ENCODE measurements around the gene MAGI2.

The MAGI2 gene

DNA sequence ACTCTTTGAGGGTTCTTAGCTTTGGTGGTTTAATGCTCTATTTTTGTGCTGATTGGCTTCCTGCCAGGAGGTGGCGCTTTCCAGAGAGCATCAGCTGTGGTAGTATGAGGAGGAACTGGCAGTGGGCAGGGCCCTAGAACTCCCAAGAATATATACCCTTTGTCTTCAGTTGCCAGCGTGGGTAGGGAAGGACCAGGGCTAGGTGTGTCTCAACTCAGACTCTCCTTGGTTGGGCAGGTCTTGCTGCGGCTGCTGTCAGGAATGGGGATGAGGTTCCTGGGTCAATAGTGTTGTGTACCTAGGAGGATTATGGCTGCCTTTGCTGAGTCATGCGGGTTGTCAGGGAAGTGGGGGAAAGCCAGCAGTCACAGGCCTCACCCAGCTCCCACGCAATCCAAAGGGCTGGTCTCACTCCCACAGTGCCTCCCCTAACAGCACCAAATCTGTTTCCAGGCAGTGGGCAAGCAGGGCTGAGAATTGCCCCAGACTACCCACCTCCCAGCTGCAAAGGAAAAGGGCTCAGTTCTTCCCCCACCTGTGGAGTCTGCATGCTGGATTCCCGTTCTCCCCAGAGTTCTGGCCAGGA is 1463.4 kb downstream of the MAGI2 start:
- Histone ChIP-seq H3K27ac (no peak overlapping the region), H3K9me3 (no peaks in the 10 kb centered on the region), H3K4me1 (ENCODE audit: control insufficient read depth in 1 of 2, insufficient read depth in 1 of 2, low read depth in 1 of 2, low read length in 1 of 2) (no peaks in the 10 kb centered on the region), H3K4me3 (ENCODE audit: low read depth in 1 of 2, low read length in 1 of 2) (no peak overlapping the region), H3K36me3 (no peaks in the 10 kb centered on the region), H3K27me3 (no peaks in the 10 kb centered on the region)
- TF ChIP-seq, protein P1, sequence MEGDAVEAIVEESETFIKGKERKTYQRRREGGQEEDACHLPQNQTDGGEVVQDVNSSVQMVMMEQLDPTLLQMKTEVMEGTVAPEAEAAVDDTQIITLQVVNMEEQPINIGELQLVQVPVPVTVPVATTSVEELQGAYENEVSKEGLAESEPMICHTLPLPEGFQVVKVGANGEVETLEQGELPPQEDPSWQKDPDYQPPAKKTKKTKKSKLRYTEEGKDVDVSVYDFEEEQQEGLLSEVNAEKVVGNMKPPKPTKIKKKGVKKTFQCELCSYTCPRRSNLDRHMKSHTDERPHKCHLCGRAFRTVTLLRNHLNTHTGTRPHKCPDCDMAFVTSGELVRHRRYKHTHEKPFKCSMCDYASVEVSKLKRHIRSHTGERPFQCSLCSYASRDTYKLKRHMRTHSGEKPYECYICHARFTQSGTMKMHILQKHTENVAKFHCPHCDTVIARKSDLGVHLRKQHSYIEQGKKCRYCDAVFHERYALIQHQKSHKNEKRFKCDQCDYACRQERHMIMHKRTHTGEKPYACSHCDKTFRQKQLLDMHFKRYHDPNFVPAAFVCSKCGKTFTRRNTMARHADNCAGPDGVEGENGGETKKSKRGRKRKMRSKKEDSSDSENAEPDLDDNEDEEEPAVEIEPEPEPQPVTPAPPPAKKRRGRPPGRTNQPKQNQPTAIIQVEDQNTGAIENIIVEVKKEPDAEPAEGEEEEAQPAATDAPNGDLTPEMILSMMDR (IDR thresholded peaks at IDR 0.05), result no peak

DNA sequence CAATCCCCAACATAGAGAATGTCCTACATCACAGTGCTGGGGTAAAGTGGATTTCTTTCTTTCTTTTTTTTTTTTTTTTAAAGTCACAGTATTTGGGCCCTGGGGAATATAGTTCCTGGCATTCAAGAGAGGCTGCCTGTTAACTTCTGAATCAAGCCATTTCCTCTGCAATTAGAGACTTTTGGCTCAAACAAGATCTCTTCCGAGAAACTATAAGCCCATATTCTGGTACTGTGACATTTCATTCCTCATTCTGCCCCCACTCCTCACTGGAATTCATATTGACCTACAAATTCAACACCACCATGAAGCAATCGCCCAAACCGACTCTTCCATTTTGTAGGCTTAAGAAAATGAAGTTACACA is 1467.5 kb downstream of the MAGI2 start:
- Histone ChIP-seq H3K4me3 (ENCODE audit: low read depth in 1 of 2, low read length in 1 of 2) (no peak overlapping the region), H3K9me3 (no peaks in the 10 kb centered on the region), H3K4me1 (ENCODE audit: control insufficient read depth in 1 of 2, insufficient read depth in 1 of 2, low read depth in 1 of 2, low read length in 1 of 2) (no peaks in the 10 kb centered on the region), H3K27ac (no peak overlapping the region), H3K27me3 (no peaks in the 10 kb centered on the region), H3K36me3 (no peaks in the 10 kb centered on the region)
- TF ChIP-seq, protein P1 (IDR thresholded peaks at IDR 0.05), result no peak

DNA sequence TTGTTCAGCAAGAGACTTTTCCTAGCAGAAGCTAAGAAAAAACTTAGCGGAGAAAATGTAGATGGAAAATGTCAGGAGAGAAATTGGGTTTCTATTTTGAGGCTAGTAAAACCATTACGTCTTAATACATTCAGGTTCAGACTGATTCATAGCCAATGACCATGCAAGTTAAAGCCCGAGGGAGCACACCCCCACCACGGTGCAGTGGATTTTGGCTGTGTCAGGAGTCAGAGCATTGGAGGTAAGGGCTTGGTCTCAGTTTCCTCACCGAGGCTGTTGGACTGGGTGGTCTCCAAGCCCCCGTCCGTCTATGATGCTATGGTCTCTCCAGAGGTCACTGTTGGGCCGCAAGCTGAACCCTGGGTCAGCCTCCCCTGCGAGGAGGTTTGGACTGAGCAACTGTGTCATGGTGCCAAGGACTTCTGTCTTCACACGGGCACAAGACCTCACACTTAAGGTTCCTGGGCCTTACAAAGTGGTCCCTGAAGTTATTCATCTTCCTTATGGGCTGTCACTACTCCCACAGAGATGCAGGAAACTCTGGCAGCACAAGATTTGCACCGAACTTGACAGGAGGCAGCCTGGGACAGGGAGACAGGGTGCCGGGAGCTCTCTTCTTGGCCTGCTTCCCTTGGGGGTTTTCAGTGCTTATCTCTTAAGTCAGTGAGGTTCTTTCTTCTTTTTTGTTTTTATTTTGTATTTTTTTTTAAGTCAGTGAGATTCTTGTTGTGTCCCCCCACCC is 1468.1 kb downstream of the MAGI2 start:
- Histone ChIP-seq H3K36me3 (no peaks in the 10 kb centered on the region), H3K4me1 (ENCODE audit: control insufficient read depth in 1 of 2, insufficient read depth in 1 of 2, low read depth in 1 of 2, low read length in 1 of 2) (no peaks in the 10 kb centered on the region), H3K27ac (no peak overlapping the region), H3K4me3 (ENCODE audit: low read depth in 1 of 2, low read length in 1 of 2) (no peak overlapping the region), H3K9me3 (no peaks in the 10 kb centered on the region), H3K27me3 (no peaks in the 10 kb centered on the region)
- TF ChIP-seq, protein P1 (IDR thresholded peaks at IDR 0.05), result no peak

DNA sequence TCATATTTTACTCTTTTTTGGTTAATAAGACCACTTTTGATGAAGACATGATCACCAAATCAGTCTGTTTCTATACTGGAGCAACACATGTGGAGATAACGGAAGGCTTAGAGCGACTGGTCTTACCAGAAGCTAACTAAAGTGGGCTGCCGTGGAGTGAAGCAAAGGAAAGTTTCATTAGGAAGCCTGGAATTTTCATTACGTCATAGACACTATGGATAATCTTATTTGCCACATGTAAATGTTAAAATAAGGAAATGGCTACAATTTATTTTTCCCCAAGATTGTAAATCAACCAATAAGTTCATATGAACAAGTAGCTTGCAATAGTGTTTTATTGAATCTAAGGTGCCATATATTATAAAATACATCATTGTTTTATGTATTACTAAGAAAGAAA is 1469.5 kb downstream of the MAGI2 start:
- no peaks in the 10 kb centered on the region for H3K27me3 ChIP-seq
- no peaks in the 10 kb centered on the region for H3K4me1 ChIP-seq (ENCODE audit: control insufficient read depth in 1 of 2, insufficient read depth in 1 of 2, low read depth in 1 of 2, low read length in 1 of 2)
- no peaks in the 10 kb centered on the region for H3K9me3 ChIP-seq
- no peaks in the 10 kb centered on the region for H3K36me3 ChIP-seq
- TF ChIP-seq, protein P1 (IDR thresholded peaks at IDR 0.05), result no peak
- no peak overlapping the region for H3K4me3 ChIP-seq (ENCODE audit: low read depth in 1 of 2, low read length in 1 of 2)
- no peak overlapping the region for H3K27ac ChIP-seq

DNA sequence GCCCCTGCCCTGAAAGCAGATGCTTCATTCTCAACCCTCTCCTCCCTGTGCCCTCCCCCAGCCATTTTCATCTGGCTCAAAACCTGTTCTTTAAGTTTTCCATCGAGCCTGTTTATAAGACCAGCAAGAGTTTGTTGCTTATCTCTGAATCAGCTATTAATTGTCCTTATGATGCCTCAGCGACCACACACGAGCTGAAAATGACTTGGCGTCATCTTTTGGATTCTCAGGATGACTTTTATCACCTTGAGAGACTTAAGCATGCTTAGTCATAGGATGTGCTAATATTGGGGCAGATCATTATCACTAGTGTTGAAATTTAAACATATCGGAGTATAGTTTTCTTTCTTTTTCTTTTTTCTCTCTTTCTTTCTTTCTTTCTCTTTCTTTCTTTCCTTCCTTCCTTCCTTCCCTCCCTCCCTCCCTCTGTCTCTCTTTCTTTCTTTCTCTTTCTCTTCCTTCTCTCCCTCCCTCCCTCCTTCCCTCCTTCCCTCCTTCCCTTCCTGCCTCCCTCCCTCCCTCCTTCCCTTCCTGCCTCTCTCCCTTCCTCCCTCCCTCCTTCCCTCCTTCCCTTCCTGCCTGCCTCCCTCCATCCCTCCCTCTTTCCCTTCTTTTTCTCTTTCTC is 1470.4 kb downstream of the MAGI2 start:
- H3K9me3 ChIP-seq, result no peaks in the 10 kb centered on the region
- no peak overlapping the region for H3K4me3 ChIP-seq (ENCODE audit: low read depth in 1 of 2, low read length in 1 of 2)
- no peaks in the 10 kb centered on the region for H3K27me3 ChIP-seq
- no peaks in the 10 kb centered on the region for H3K36me3 ChIP-seq
- no peak overlapping the region for H3K27ac ChIP-seq
- TF ChIP-seq, protein P1 (IDR thresholded peaks at IDR 0.05), result no peak
- no peaks in the 10 kb centered on the region for H3K4me1 ChIP-seq (ENCODE audit: control insufficient read depth in 1 of 2, insufficient read depth in 1 of 2, low read depth in 1 of 2, low read length in 1 of 2)

Measured in neutrophil (primary cell).